GM23338 (cell line): ENCODE results near the gene LPP. TPM values are rescaled to one million over a fixed set of nuclear protein-coding genes. Genes with fewer than 3 reads are reported as not detected.

ENCODE experiments used
- ATAC-seq: fragments of 200-7000 bp; cut with Tn5 transposase; 3 replicates; pipeline ENCODE4 v1.9.1; 2020
- DNase-seq: peaks from one replicate; pipeline ENCODE4 v3.0.0-alpha.2; 2015; ENCODE audit warnings: low spot score
- H2AFZ ChIP-seq: fragments of 200-600 bp; sonication (generic); 2 replicates; pipeline ENCODE4 v1.8.0; 2016; ENCODE audit warnings: antibody characterized with exemption, mild to moderate bottlenecking, moderate library complexity
- H3F3A ChIP-seq: fragments of 200-600 bp; sonication (generic); replicated peaks from 2 replicates; pipeline ENCODE4 v1.8.0; 2017; ENCODE audit warnings: antibody characterized with exemption, mixed run types, low read depth
- H3K27ac ChIP-seq: fragments of 200-600 bp; sonication (generic); 2 replicates; pipeline ENCODE4 v1.6.1; 2016; ENCODE audit warnings: low read depth
- H3K27me3 ChIP-seq: fragments of 200-600 bp; sonication (generic); 2 replicates; pipeline ENCODE4 v1.8.0; 2016; ENCODE audit warnings: mild to moderate bottlenecking, mixed run types, moderate library complexity; ENCODE audit not compliant: insufficient read depth
- H3K36me3 ChIP-seq: fragments of 200-600 bp; sonication (generic); 2 replicates; pipeline ENCODE4 v1.8.0; 2016; ENCODE audit warnings: mild to moderate bottlenecking; ENCODE audit not compliant: insufficient read depth
- H3K4me1 ChIP-seq: fragments of 200-600 bp; sonication (generic); 2 replicates; pipeline ENCODE4 v1.8.0; 2016; ENCODE audit warnings: mild to moderate bottlenecking, moderate library complexity; ENCODE audit not compliant: insufficient read depth
- H3K4me2 ChIP-seq: fragments of 200-600 bp; sonication (generic); 2 replicates; pipeline ENCODE4 v1.7.1; 2017; ENCODE audit warnings: mixed run types
- H3K4me3 ChIP-seq: fragments of 200-600 bp; sonication (generic); 2 replicates; pipeline ENCODE4 v1.6.1; 2016; ENCODE audit warnings: mixed run types
- H3K79me2 ChIP-seq: fragments of 200-600 bp; sonication (generic); replicated peaks from 2 replicates; pipeline ENCODE4 v1.8.0; 2017; ENCODE audit warnings: mild to moderate bottlenecking; ENCODE audit not compliant: insufficient read depth
- H3K9me2 ChIP-seq: fragments of 200-600 bp; sonication (generic); 2 replicates; pipeline ENCODE4 v1.8.0; 2017; ENCODE audit not compliant: insufficient read depth
- H4K20me1 ChIP-seq: fragments of 200-600 bp; sonication (generic); replicated peaks from 2 replicates; pipeline ENCODE4 v1.8.0; 2017; ENCODE audit warnings: mild to moderate bottlenecking; ENCODE audit not compliant: insufficient read depth
- H3K27ac Mint-ChIP-seq: 2 replicates; pipeline ENCODE4 v1.8.0; 2020; ENCODE audit warnings: inconsistent platforms, mild to moderate bottlenecking, moderate library complexity, mixed read lengths
- H3K27me3 Mint-ChIP-seq: 3 replicates; pipeline ENCODE4 v1.8.0; 2022; ENCODE audit warnings: low read depth, mild to moderate bottlenecking, moderate library complexity, mixed read lengths, inconsistent platforms; ENCODE audit not compliant: insufficient read depth, poor library complexity
- H3K36me3 Mint-ChIP-seq: 3 replicates; pipeline ENCODE4 v1.8.0; 2021; ENCODE audit warnings: low read depth, mild to moderate bottlenecking, inconsistent platforms, moderate library complexity, mixed read lengths
- H3K4me1 Mint-ChIP-seq: 3 replicates; pipeline ENCODE4 v1.8.0; 2020; ENCODE audit warnings: mild to moderate bottlenecking, inconsistent platforms, mixed read lengths
- H3K4me3 Mint-ChIP-seq: 3 replicates; pipeline ENCODE4 v1.8.0; 2021; ENCODE audit warnings: moderate library complexity, mild to moderate bottlenecking, inconsistent platforms, mixed read lengths
- H3K9me3 Mint-ChIP-seq: 3 replicates; pipeline ENCODE4 v1.8.0; 2020; ENCODE audit warnings: moderate library complexity, mild to moderate bottlenecking, inconsistent platforms, mixed read lengths
- CTCF ChIP-seq, 2 experiments: fragments of 200-600 bp in 1 of 2; sonication (generic) in 1 of 2; conservative IDR thresholded peaks; 2 replicates each; pipeline versions ENCODE4 v1.5.1 to v1.6.1; 2016 to 2017; ENCODE audit warnings: antibody characterized with exemption in 2 of 2, low read depth in 2 of 2, mild to moderate bottlenecking in 2 of 2, moderate library complexity in 1 of 2
- EZH2 ChIP-seq: fragments of 200-600 bp; sonication (generic); IDR thresholded peaks from one replicate; pipeline ENCODE4 v1.8.0; 2017; ENCODE audit warnings: antibody characterized with exemption, mild to moderate bottlenecking, low read depth; ENCODE audit not compliant: unreplicated experiment
- STAT1 ChIP-seq: IDR thresholded peaks from one replicate; pipeline ENCODE4 v1.6.1; 2016; ENCODE audit warnings: antibody characterized with exemption; ENCODE audit not compliant: unreplicated experiment
- ZNF331 ChIP-seq: fragments of 250-450 bp; sonication (Bioruptor Pico); IDR thresholded peaks from 2 replicates; pipeline ENCODE4 v1.5.0; 2020; ENCODE audit warnings: low read depth, mild to moderate bottlenecking, moderate library complexity
- ZNF462 ChIP-seq: fragments of 250-450 bp; sonication (Bioruptor Pico); IDR thresholded peaks from 2 replicates; pipeline ENCODE4 v1.5.0; 2020; ENCODE audit warnings: mild to moderate bottlenecking, moderate library complexity
- polyA plus RNA-seq: library from polyadenylated mRNA; unstranded; fragments of >200 nt; fragmentation: Nextera tagmentation; extraction: Ambion mirVana; gene quantifications from 2 replicates; pipeline ENCODE4 v1.2.1, GENCODE V29; 2016
- total RNA-seq: library from RNA; depleted of rRNA; stranded (reverse); fragments of >200 nt; shearing (Covaris generic); gene quantifications from 2 replicates; pipeline ENCODE4 v1.2.3, GENCODE V29; 2014

Gene LPP
- total and polyA plus RNA-seq, 2 experiments from 2014 or later = 23.0 to 35.2 TPM

- no peak for TF ChIP-seq ZNF462 (CRISPR knock-in tag)
- no peak for TF ChIP-seq CTCF (conservative IDR thresholded peaks at IDR 0.05; ENCODE audit: low read depth in 2 of 2)
These were observed 782.7 kb downstream of the LPP start (continued) for GRCh38 chr3:188936597-188937107.

- peak overlapping the region; percentile 30; the same call in 1 of the 2 replicates for H3K4me2 ChIP-seq
- peaks cover 17% of the 10 kb centered on the region for H3K4me1 Mint-ChIP-seq
- H3K27ac ChIP-seq = peak overlapping the region; percentile 51
- peaks cover 13% of the 10 kb centered on the region; the same call in 1 of the 2 replicates for H3K4me1 ChIP-seq
- no peak overlapping the region for H3K4me3 Mint-ChIP-seq
- no peaks in the 10 kb centered on the region for H3F3A ChIP-seq
- no peaks in the 10 kb centered on the region for H4K20me1 ChIP-seq
- no peaks in the 10 kb centered on the region for H3K27me3 Mint-ChIP-seq
- peaks cover 8% of the 10 kb centered on the region for H3K9me2 ChIP-seq
- H3K4me3 ChIP-seq = no peak overlapping the region
- no peaks in the 10 kb centered on the region for H3K27me3 ChIP-seq
- H3K9me3 Mint-ChIP-seq = peaks cover 3% of the 10 kb centered on the region; the same call in 2 of the 3 replicates
- no peak overlapping the region for H3K27ac Mint-ChIP-seq
- H3K36me3 Mint-ChIP-seq = peaks cover 5% of the 10 kb centered on the region; the same call in 1 of the 3 replicates
- peak; percentile 75 for DNase-seq
- ATAC-seq = peak; percentile 39; the same call in 2 of the 3 replicates
- no peaks in the 10 kb centered on the region for H3K36me3 ChIP-seq
- no peaks in the 10 kb centered on the region for H3K79me2 ChIP-seq
- no peak overlapping the region for H2AFZ ChIP-seq
- no peak for TF ChIP-seq EZH2
- TF ChIP-seq STAT1 = no peak
- TF ChIP-seq ZNF462 (CRISPR knock-in tag) = no peak
- TF ChIP-seq ZNF331 (CRISPR knock-in tag) = no peak
These were observed 783.4 kb downstream of the LPP start for GRCh38 chr3:188937389-188937788.
